Measurements from ENCODE around the gene CDH13. TPM values are rescaled to one million over a fixed set of nuclear protein-coding genes. Genes with fewer than 3 reads are reported as not detected.

CDH13 gene
- total and polyA plus RNA-seq, 8 donors = 0.12 to 21.4 (median 1.7) TPM; not detected in 1

DNA sequence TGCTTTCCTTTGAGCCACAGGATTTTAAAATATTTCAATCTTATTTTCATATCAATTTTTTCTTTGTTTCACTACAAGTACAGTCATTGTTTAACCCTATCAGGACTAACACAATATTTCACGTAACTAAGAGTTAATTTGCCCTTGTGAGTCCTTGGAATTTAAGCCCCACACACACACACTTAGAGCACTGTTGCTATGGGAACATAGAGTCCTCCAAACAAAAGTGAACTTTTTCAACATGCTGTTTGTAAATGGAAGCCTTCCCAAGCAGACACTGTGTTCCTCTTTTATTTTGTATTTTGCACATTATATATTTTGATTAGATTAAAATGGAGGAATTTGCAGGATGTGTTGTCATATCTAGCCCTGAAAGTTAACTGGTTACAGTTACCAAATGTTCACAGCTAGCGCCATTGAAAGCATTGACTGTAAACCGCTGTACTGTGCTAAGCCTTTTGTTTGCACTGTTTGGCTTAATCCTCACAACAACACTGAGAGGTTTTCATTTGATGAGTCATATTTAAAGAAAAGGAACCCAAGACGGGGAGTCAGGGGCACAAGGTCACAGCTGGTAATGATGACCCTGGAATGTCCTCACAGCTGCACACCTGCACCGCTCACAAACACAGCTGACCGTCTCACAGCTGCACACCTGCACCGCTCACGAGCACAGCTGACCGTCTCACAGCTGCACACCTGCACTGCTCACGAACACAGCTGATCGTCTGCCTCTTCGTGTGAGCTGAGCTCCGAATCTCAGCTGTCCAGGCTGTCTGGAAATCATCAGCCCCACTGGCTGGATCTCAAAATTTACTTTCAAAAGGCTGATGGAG is 1187.3 kb downstream of the CDH13 start:
- H3K4me3 ChIP-seq = no peak overlapping the region
- H3K9me3 ChIP-seq = no peaks in the 10 kb centered on the region
- DNase-seq = peak in 1 of 2 donors; percentile 72
- peaks cover 9 to 50% (median 38%) of the 10 kb centered on the region in 4 donors for H3K4me1 ChIP-seq
- peak overlapping the region in 3 of 5 donors; percentile 15 to 63 (median 41) for H3K27ac ChIP-seq
- intact Hi-C loops (cut with DNase I; ENCODE audit: low total_unique reads) = no loop called here
- H3K36me3 ChIP-seq = peaks cover 2 to 37% (median 27%) of the 10 kb centered on the region in 4 donors
- TF ChIP-seq POLR2A (IDR thresholded peaks at IDR 0.05) (no peak), POLR2AphosphoS5 (IDR thresholded peaks at IDR 0.05) (peak in 1 of 3 donors; percentile 13)
- WGBS, 5 donors = 17 to 23% (median 22%) methylated on average over 13 of the region's 13 CpGs
- no peaks in the 10 kb centered on the region for H3K27me3 ChIP-seq

DNA sequence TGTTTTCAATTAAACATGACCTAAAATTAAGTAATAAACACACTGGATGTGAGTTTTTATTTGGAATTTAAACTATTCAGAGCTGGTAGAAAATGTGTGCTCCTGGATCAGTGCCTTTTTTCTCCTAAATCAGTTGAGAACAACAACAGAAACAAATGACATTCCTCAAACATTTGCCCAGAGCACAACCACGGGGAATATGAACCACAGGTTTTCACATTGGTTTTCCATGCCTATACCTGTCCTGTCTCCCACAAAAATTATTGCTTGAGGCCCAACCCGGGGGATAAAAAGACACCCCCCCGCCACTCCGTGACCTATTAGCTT is 1187.9 kb downstream of the CDH13 start:
- Histone ChIP-seq H3K9me3 (no peaks in the 10 kb centered on the region), H3K27ac (peak overlapping the region in 3 of 5 donors; percentile 15 to 63 (median 41)), H3K27me3 (no peaks in the 10 kb centered on the region), H3K36me3 (peaks cover 2 to 35% (median 27%) of the 10 kb centered on the region in 4 donors), H3K4me3 (no peak overlapping the region), H3K4me1 (peaks cover 6 to 44% (median 33%) of the 10 kb centered on the region in 4 donors)
- intact Hi-C loops (cut with DNase I; ENCODE audit: low total_unique reads) = no loop called here
- DNase-seq = no peak
- TF ChIP-seq POLR2AphosphoS5 (IDR thresholded peaks at IDR 0.05) (no peak), POLR2A (IDR thresholded peaks at IDR 0.05) (no peak), EP300 (IDR thresholded peaks at IDR 0.05) (no peak)
- TF ChIP-seq, protein P1, sequence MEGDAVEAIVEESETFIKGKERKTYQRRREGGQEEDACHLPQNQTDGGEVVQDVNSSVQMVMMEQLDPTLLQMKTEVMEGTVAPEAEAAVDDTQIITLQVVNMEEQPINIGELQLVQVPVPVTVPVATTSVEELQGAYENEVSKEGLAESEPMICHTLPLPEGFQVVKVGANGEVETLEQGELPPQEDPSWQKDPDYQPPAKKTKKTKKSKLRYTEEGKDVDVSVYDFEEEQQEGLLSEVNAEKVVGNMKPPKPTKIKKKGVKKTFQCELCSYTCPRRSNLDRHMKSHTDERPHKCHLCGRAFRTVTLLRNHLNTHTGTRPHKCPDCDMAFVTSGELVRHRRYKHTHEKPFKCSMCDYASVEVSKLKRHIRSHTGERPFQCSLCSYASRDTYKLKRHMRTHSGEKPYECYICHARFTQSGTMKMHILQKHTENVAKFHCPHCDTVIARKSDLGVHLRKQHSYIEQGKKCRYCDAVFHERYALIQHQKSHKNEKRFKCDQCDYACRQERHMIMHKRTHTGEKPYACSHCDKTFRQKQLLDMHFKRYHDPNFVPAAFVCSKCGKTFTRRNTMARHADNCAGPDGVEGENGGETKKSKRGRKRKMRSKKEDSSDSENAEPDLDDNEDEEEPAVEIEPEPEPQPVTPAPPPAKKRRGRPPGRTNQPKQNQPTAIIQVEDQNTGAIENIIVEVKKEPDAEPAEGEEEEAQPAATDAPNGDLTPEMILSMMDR (IDR thresholded peaks at IDR 0.05) = no peak
- WGBS, 5 donors = 57 to 74% (median 63%) methylated on average over 4 of the region's 4 CpGs

DNA sequence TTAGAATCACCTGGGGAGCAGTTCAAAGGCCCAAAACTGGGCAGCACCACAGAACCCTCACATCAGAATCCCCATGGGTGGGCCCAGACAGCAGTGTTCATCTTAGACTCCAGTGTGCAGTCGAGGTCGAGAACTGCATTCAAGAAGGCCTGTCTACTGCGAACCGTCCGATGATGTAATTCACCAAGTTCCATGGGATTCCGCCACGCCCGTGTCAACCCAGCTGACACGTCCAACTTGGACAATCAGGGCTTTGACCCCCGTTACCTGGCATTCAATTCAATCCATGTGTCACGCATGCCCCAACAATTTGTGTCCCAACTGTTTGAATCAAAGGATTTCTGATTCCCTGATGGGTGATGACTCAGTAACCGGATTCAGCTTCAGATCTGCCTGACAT is 1190.3 kb downstream of the CDH13 start:
- Histone ChIP-seq H3K9me3 (no peaks in the 10 kb centered on the region), H3K27me3 (no peaks in the 10 kb centered on the region), H3K27ac (no peak overlapping the region), H3K4me3 (no peak overlapping the region), H3K4me1 (peaks cover 0 to 21% (median 15%) of the 10 kb centered on the region in 4 donors), H3K36me3 (peaks cover 0 to 15% (median 13%) of the 10 kb centered on the region in 4 donors)
- WGBS, 5 donors = 89 to 93% (median 90%) methylated on average over 12 of the region's 12 CpGs
- no peak for DNase-seq
- no peak for TF ChIP-seq EP300 (IDR thresholded peaks at IDR 0.05)
- TF ChIP-seq, protein P1 (IDR thresholded peaks at IDR 0.05) = no peak
- no peak for TF ChIP-seq POLR2A (IDR thresholded peaks at IDR 0.05)
- no peak for TF ChIP-seq POLR2AphosphoS5 (IDR thresholded peaks at IDR 0.05)
- intact Hi-C loops (cut with DNase I; ENCODE audit: low total_unique reads) = no loop called here

DNA sequence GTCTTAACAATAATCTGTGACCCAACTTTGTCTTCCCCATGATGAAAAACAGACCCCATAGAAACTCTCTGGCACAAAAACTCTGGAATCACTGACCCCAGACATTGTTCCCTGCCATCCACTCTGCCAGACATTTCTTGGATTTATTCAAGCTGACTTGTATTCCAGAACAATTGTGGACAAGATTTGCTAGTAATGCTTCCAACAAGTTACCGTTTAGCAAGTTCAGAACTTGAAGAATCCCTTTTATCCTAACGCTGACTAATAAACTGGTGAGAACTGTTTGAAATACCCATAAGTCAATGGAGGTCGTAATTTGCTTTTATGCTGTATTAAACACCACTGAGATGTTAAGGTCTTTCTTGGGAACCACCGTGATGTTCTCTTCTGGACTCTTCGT is 1191.5 kb downstream of the CDH13 start:
- TF ChIP-seq POLR2A (IDR thresholded peaks at IDR 0.05) (no peak), POLR2AphosphoS5 (IDR thresholded peaks at IDR 0.05) (no peak), EP300 (IDR thresholded peaks at IDR 0.05) (no peak)
- TF ChIP-seq, protein P1 (IDR thresholded peaks at IDR 0.05) = no peak
- intact Hi-C loops (cut with DNase I; ENCODE audit: low total_unique reads) = no loop called here
- no peak overlapping the region for H3K4me3 ChIP-seq
- peaks cover 0 to 2% (median under 1%) of the 10 kb centered on the region in 4 donors for H3K36me3 ChIP-seq
- DNase-seq = no peak
- H3K27me3 ChIP-seq = no peaks in the 10 kb centered on the region
- H3K27ac ChIP-seq = no peak overlapping the region
- 80 to 92% (median 84%) methylated on average over 5 of the region's 5 CpGs for WGBS, 5 donors
- H3K9me3 ChIP-seq = no peaks in the 10 kb centered on the region
- H3K4me1 ChIP-seq = peaks cover 0 to 18% (median 13%) of the 10 kb centered on the region in 4 donors

DNA sequence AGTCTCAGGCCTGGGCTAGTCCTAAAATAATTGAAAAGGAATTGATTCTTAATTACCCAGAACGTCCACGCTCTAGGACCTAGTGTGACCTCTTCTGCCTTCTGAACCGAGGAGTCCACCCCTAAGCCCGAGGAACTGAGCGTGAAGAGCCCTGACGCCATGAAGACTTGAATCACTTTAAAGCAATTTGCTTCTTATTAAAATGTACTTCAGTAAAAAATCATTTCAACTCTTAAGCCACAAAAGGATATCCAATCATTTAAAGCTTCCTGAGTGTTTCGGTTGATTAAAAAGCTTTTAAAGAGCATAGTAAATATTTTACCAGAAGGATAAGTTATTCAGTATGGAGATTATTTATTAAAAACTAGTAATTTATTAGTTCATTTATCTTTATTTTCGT is 1192.6 kb downstream of the CDH13 start:
- no peak for TF ChIP-seq POLR2A (IDR thresholded peaks at IDR 0.05)
- H3K9me3 ChIP-seq = no peaks in the 10 kb centered on the region
- H3K36me3 ChIP-seq = no peaks in the 10 kb centered on the region
- no peaks in the 10 kb centered on the region for H3K27me3 ChIP-seq
- 52 to 78% (median 60%) methylated on average over 8 of the region's 8 CpGs for WGBS, 5 donors
- no peak overlapping the region for H3K27ac ChIP-seq
- H3K4me1 ChIP-seq = peaks cover 0 to 7% (median 4%) of the 10 kb centered on the region in 4 donors
- H3K4me3 ChIP-seq = no peak overlapping the region
- DNase-seq = no peak
- intact Hi-C loops (cut with DNase I; ENCODE audit: low total_unique reads) = no loop called here
